Karpas-422 (cell line): ENCODE results near the gene ATRIP. TPM values are rescaled to one million over a fixed set of nuclear protein-coding genes. Genes with fewer than 3 reads are reported as not detected.

ENCODE experiments used
- DNase-seq: peaks from one replicate; pipeline ENCODE4 v3.0.0-alpha.2; 2015
- H2AFZ ChIP-seq: fragments of 200-600 bp; sonication (generic); 2 replicates; pipeline ENCODE4 v1.6.1; 2014; ENCODE audit warnings: antibody characterized with exemption, low read length, mixed read lengths
- H3K27ac ChIP-seq: fragments of 200-600 bp; sonication (generic); 2 replicates; pipeline ENCODE4 v1.5.1; 2014; ENCODE audit warnings: mild to moderate bottlenecking, low read length, moderate library complexity
- H3K27me3 ChIP-seq: fragments of 200-600 bp; sonication (generic); 2 replicates; pipeline ENCODE4 v1.6.1; 2014; ENCODE audit warnings: low read length, mixed read lengths
- H3K36me3 ChIP-seq: fragments of 200-600 bp; sonication (generic); 2 replicates; pipeline ENCODE4 v1.6.1; 2014; ENCODE audit warnings: low read length, mixed read lengths; ENCODE audit not compliant: insufficient read depth
- H3K4me1 ChIP-seq: fragments of 200-600 bp; sonication (generic); 2 replicates; pipeline ENCODE4 v1.6.1; 2014; ENCODE audit warnings: mild to moderate bottlenecking, low read length, mixed read lengths
- H3K4me2 ChIP-seq: fragments of 200-600 bp; sonication (generic); 2 replicates; pipeline ENCODE4 v1.6.1; 2014; ENCODE audit warnings: low read length, low read depth, mild to moderate bottlenecking; ENCODE audit not compliant: poor library complexity, severe bottlenecking
- H3K4me3 ChIP-seq: fragments of 200-600 bp; sonication (generic); 2 replicates; pipeline ENCODE4 v1.5.1; 2014; ENCODE audit warnings: mild to moderate bottlenecking, antibody characterized with exemption, low read length, mixed read lengths
- H3K79me2 ChIP-seq: fragments of 200-600 bp; sonication (generic); 2 replicates; pipeline ENCODE4 v1.6.1; 2014; ENCODE audit warnings: mild to moderate bottlenecking, low read length, mixed read lengths
- H3K9ac ChIP-seq: fragments of 200-600 bp; sonication (generic); 2 replicates; pipeline ENCODE4 v1.6.0; 2014; ENCODE audit warnings: low read length
- H3K9me2 ChIP-seq: fragments of 200-600 bp; sonication (generic), shearing (Covaris generic); replicated peaks from 2 replicates; pipeline ENCODE4 v1.6.0; 2014; ENCODE audit warnings: mild to moderate bottlenecking, low read length, moderate library complexity; ENCODE audit not compliant: insufficient read depth
- H3K9me3 ChIP-seq: fragments of 300-700, 200-600 bp; sonication (generic); 2 replicates; pipeline ENCODE4 v1.6.1; 2014; ENCODE audit warnings: low read length, mixed read lengths
- H4K20me1 ChIP-seq: fragments of 200-600 bp; sonication (generic); 2 replicates; pipeline ENCODE4 v1.6.1; 2014; ENCODE audit warnings: mild to moderate bottlenecking, antibody characterized with exemption, low read length, low read depth; ENCODE audit not compliant: insufficient read depth
- total RNA-seq: library from RNA; depleted of rRNA; stranded (reverse); fragments of >200 nt; shearing (Covaris generic); gene quantifications from 2 replicates; pipeline ENCODE4 v1.2.3, GENCODE V29; 2014; ENCODE audit warnings: low replicate concordance

The ATRIP gene
- total RNA-seq, 1 experiment from 2014 or later, result 7.3 TPM

- DNase-seq, result no peak
- Histone ChIP-seq H3K27me3 (no peaks in the 10 kb centered on the region), H3K9me3 (no peaks in the 10 kb centered on the region), H3K79me2 (peaks cover 42% of the 10 kb centered on the region), H3K9me2 (no peaks in the 10 kb centered on the region), H3K4me3 (peak overlapping the region; percentile 76), H4K20me1 (no peaks in the 10 kb centered on the region), H3K9ac (peak overlapping the region; percentile 81), H3K4me1 (peaks cover 43% of the 10 kb centered on the region), H3K27ac (peak overlapping the region; percentile 54), H3K36me3 (peaks cover 6% of the 10 kb centered on the region; the same call in 1 of the 2 replicates), H2AFZ (no peak overlapping the region), H3K4me2 (peak overlapping the region; percentile 77)
These were observed 15.8 kb upstream of the ATRIP start for GRCh38 chr3:48430708-48431101.

- Histone ChIP-seq H3K4me2 (no peak overlapping the region), H3K79me2 (peaks cover 35% of the 10 kb centered on the region), H4K20me1 (no peaks in the 10 kb centered on the region), H3K4me3 (no peak overlapping the region), H3K36me3 (peaks cover 6% of the 10 kb centered on the region; the same call in 1 of the 2 replicates), H3K9me3 (no peaks in the 10 kb centered on the region), H2AFZ (no peak overlapping the region), H3K9me2 (no peaks in the 10 kb centered on the region), H3K9ac (peak overlapping the region; percentile 81; the same call in 1 of the 2 replicates), H3K27me3 (no peaks in the 10 kb centered on the region), H3K27ac (no peak overlapping the region), H3K4me1 (peaks cover 40% of the 10 kb centered on the region)
- no peak for DNase-seq
These were observed 15.1 kb upstream of the ATRIP start for GRCh38 chr3:48431224-48432029.

GRCh38 chr3:48432411-48433371, 13.8 kb upstream of the ATRIP start:
- Histone ChIP-seq H3K9me2 (no peaks in the 10 kb centered on the region), H4K20me1 (no peaks in the 10 kb centered on the region), H3K4me3 (no peak overlapping the region), H3K4me2 (no peak overlapping the region), H3K9me3 (no peaks in the 10 kb centered on the region), H3K79me2 (peaks cover 22% of the 10 kb centered on the region), H3K4me1 (peaks cover 33% of the 10 kb centered on the region), H3K9ac (no peak overlapping the region), H3K36me3 (peaks cover 6% of the 10 kb centered on the region; the same call in 1 of the 2 replicates), H3K27me3 (no peaks in the 10 kb centered on the region), H3K27ac (no peak overlapping the region), H2AFZ (no peak overlapping the region)
- DNase-seq, result no peak

GRCh38 chr3:48433472-48434118, 12.9 kb upstream of the ATRIP start:
- no peak overlapping the region for H3K9ac ChIP-seq
- H2AFZ ChIP-seq, result no peak overlapping the region
- H3K27me3 ChIP-seq, result no peaks in the 10 kb centered on the region
- no peak overlapping the region for H3K4me2 ChIP-seq
- no peak for DNase-seq
- H3K27ac ChIP-seq, result no peak overlapping the region
- peaks cover 19% of the 10 kb centered on the region for H3K79me2 ChIP-seq
- H3K9me2 ChIP-seq, result no peaks in the 10 kb centered on the region
- no peaks in the 10 kb centered on the region for H3K9me3 ChIP-seq
- H3K4me3 ChIP-seq, result no peak overlapping the region
- H3K4me1 ChIP-seq, result peaks cover 34% of the 10 kb centered on the region
- no peaks in the 10 kb centered on the region for H4K20me1 ChIP-seq
- H3K36me3 ChIP-seq, result peaks cover 6% of the 10 kb centered on the region; the same call in 1 of the 2 replicates

GRCh38 chr3:48434591-48435222, 11.8 kb upstream of the ATRIP start:
- Histone ChIP-seq H3K36me3 (peaks cover 6% of the 10 kb centered on the region; the same call in 1 of the 2 replicates), H3K4me2 (no peak overlapping the region), H2AFZ (no peak overlapping the region), H3K79me2 (peaks cover 25% of the 10 kb centered on the region), H4K20me1 (no peaks in the 10 kb centered on the region), H3K4me1 (peaks cover 43% of the 10 kb centered on the region), H3K4me3 (no peak overlapping the region), H3K27ac (no peak overlapping the region), H3K9ac (peak overlapping the region; percentile 20; the same call in 1 of the 2 replicates), H3K9me2 (no peaks in the 10 kb centered on the region), H3K27me3 (no peaks in the 10 kb centered on the region), H3K9me3 (no peaks in the 10 kb centered on the region)
- no peak for DNase-seq

GRCh38 chr3:48435223-48435595, 11.3 kb upstream of the ATRIP start:
- no peak overlapping the region for H3K4me3 ChIP-seq
- DNase-seq, result no peak
- H3K27ac ChIP-seq, result no peak overlapping the region
- H4K20me1 ChIP-seq, result no peaks in the 10 kb centered on the region; the same call in 1 of the 2 replicates
- H3K9ac ChIP-seq, result peak overlapping the region; percentile 12; the same call in 1 of the 2 replicates
- peaks cover 6% of the 10 kb centered on the region; the same call in 1 of the 2 replicates for H3K36me3 ChIP-seq
- H3K27me3 ChIP-seq, result no peaks in the 10 kb centered on the region
- H3K4me1 ChIP-seq, result peaks cover 40% of the 10 kb centered on the region
- no peak overlapping the region for H3K4me2 ChIP-seq
- H2AFZ ChIP-seq, result no peak overlapping the region
- no peaks in the 10 kb centered on the region for H3K9me3 ChIP-seq
- peaks cover 27% of the 10 kb centered on the region for H3K79me2 ChIP-seq
- H3K9me2 ChIP-seq, result no peaks in the 10 kb centered on the region

GRCh38 chr3:48435774-48436476, 10.6 kb upstream of the ATRIP start:
- Histone ChIP-seq H2AFZ (no peak overlapping the region), H3K27ac (no peak overlapping the region), H3K36me3 (peaks cover 6% of the 10 kb centered on the region; the same call in 1 of the 2 replicates)

More at GRCh38 chr3:48435774-48436476, 10.6 kb upstream of the ATRIP start:
- Histone ChIP-seq H3K9me2 (no peaks in the 10 kb centered on the region), H3K9ac (peak overlapping the region; percentile 14; the same call in 1 of the 2 replicates), H3K27me3 (no peaks in the 10 kb centered on the region), H3K4me2 (no peak overlapping the region), H3K4me1 (peaks cover 33% of the 10 kb centered on the region), H3K79me2 (peaks cover 34% of the 10 kb centered on the region), H3K4me3 (no peak overlapping the region), H3K9me3 (no peaks in the 10 kb centered on the region), H4K20me1 (no peaks in the 10 kb centered on the region; the same call in 1 of the 2 replicates)
- peak; percentile 94 for DNase-seq
